H1 (cell line): Measurements from ENCODE around the gene PROZ. TPM values are rescaled to one million over a fixed set of nuclear protein-coding genes. Genes with fewer than 3 reads are reported as not detected.

Experiments
- CTCF ChIA-PET: fragments of 300-600 bp; sonication (Branson Sonifier 250); formaldehyde crosslinking; loops from one replicate; lab custom pipeline; 2021; ENCODE audit not compliant: partially characterized antibody; lab: Charles Lee
- POLR2A ChIA-PET: fragments of 300-600 bp; sonication (Branson Sonifier 250); formaldehyde crosslinking; loops from one replicate; lab custom pipeline; 2021; ENCODE audit warnings: inconsistent platforms; ENCODE audit not compliant: partially characterized antibody; lab: Charles Lee
- DNase-seq, 2 experiments: peaks; one replicate each; pipeline versions ENCODE4 v3.0.0 to v3.0.0-alpha.2; 2010 to 2022; ENCODE audit warnings: low spot score in 2 of 2, low read depth in 1 of 2, mixed read lengths in 1 of 2
- FAIRE-seq: peaks from 2 replicates; lab custom pipeline; 2011; peaks lifted over from hg19 to GRCh38; lab: Jason Lieb, UNC
- H2AFZ ChIP-seq: 2 replicates; pipeline ENCODE4 v1.8.1; 2012; ENCODE audit warnings: low read length, inconsistent platforms
- H2AK5ac ChIP-seq: 2 replicates; pipeline ENCODE4 v1.6.1; 2013; ENCODE audit warnings: low read depth, low read length
- H2BK120ac ChIP-seq: replicated peaks from 2 replicates; pipeline ENCODE3; 2013; ENCODE audit warnings: low read depth, low read length, inconsistent platforms
- H2BK12ac ChIP-seq: 2 replicates; pipeline ENCODE4 v1.6.1; 2013; ENCODE audit warnings: low read depth, low read length
- H2BK15ac ChIP-seq: 2 replicates; pipeline ENCODE4 v1.6.1; 2013; ENCODE audit warnings: low read length
- H2BK20ac ChIP-seq: 2 replicates; pipeline ENCODE4 v1.6.1; 2013; ENCODE audit warnings: low read length
- H2BK5ac ChIP-seq: 2 replicates; pipeline ENCODE4 v1.6.1; 2013; ENCODE audit warnings: low read depth, low read length
- H3K14ac ChIP-seq: 2 replicates; pipeline ENCODE4 v1.6.1; 2013; ENCODE audit warnings: inconsistent platforms; ENCODE audit not compliant: insufficient read length
- H3K18ac ChIP-seq: 2 replicates; pipeline ENCODE4 v1.6.1; 2013; ENCODE audit warnings: low read length; ENCODE audit errors: extremely low read depth
- H3K23ac ChIP-seq: 2 replicates; pipeline ENCODE4 v1.6.1; 2013; ENCODE audit warnings: inconsistent platforms; ENCODE audit not compliant: insufficient read length
- H3K23me2 ChIP-seq: 2 replicates; pipeline ENCODE4 v1.6.1; 2013; ENCODE audit warnings: low read depth, low read length
- H3K27ac ChIP-seq: 2 replicates; pipeline ENCODE4 v1.6.1; 2011; ENCODE audit warnings: low read depth, low read length, inconsistent platforms
- H3K27me3 ChIP-seq, 4 experiments: replicated peaks in 1 of 4; 1 replicate in 1 of 4; 2 replicates in 3 of 4; pipeline versions ENCODE4 v1.6.1 to v1.8.1; 2011 to 2013; ENCODE audit warnings: low read length in 3 of 4, mild to moderate bottlenecking in 3 of 4, inconsistent platforms in 2 of 4, mixed read lengths in 2 of 4, moderate library complexity in 1 of 4; ENCODE audit not compliant: control insufficient read depth in 3 of 4, insufficient read depth in 3 of 4; ENCODE audit errors: extremely low read depth in 1 of 4
- H3K36me3 ChIP-seq, 4 experiments: 2 replicates each; pipeline versions ENCODE4 v1.6.1 to v1.8.1; 2011 to 2013; ENCODE audit warnings: mild to moderate bottlenecking in 4 of 4, low read length in 3 of 4, moderate library complexity in 2 of 4, control low read depth in 1 of 4, inconsistent platforms in 1 of 4; ENCODE audit not compliant: insufficient read depth in 4 of 4, control insufficient read depth in 2 of 4
- H3K4ac ChIP-seq: replicated peaks from 2 replicates; pipeline ENCODE3; 2013; ENCODE audit warnings: low read length, low read depth, mixed read lengths, inconsistent platforms; ENCODE audit not compliant: insufficient read length
- H3K4me1 ChIP-seq, 4 experiments: replicated peaks in 1 of 4; 1 replicate in 1 of 4; 2 replicates in 3 of 4; pipeline versions ENCODE4 v1.6.1 to v1.8.1; 2011 to 2013; ENCODE audit warnings: low read length in 3 of 4, inconsistent platforms in 2 of 4, mixed read lengths in 1 of 4; ENCODE audit not compliant: insufficient read depth in 4 of 4, control insufficient read depth in 3 of 4
- H3K4me2 ChIP-seq, 2 experiments: 2 replicates each; pipeline versions ENCODE4 v1.6.1 to v1.8.1; 2011 to 2013; ENCODE audit warnings: low read depth in 2 of 2, low read length in 2 of 2, control low read depth in 1 of 2, inconsistent platforms in 1 of 2, mild to moderate bottlenecking in 1 of 2; ENCODE audit not compliant: insufficient read depth in 1 of 2
- H3K4me3 ChIP-seq, 4 experiments: fragments of 200-600, 300-600 bp in 1 of 4; sonication (generic), shearing (Covaris generic), sonication (Bioruptor Twin) in 1 of 4; 2 replicates each; pipeline versions ENCODE4 v1.5.1 to v1.8.1; 2011 to 2016; ENCODE audit warnings: low read length in 4 of 4, low read depth in 3 of 4, control low read depth in 2 of 4, inconsistent platforms in 2 of 4, mild to moderate bottlenecking in 2 of 4, mixed read lengths in 1 of 4, moderate library complexity in 1 of 4; ENCODE audit not compliant: insufficient read depth in 2 of 4; ENCODE audit errors: extremely low read depth in 1 of 4
- H3K56ac ChIP-seq: replicated peaks from 2 replicates; pipeline ENCODE3; 2013; ENCODE audit warnings: low read depth, mild to moderate bottlenecking, mixed read lengths, low read length, inconsistent platforms; ENCODE audit not compliant: insufficient read length
- H3K79me1 ChIP-seq: 2 replicates; pipeline ENCODE4 v1.6.1; 2013; ENCODE audit warnings: low read depth, low read length, control low read depth
- H3K79me2 ChIP-seq, 2 experiments: 2 replicates each; pipeline versions ENCODE4 v1.6.1 to v1.8.1; 2012 to 2013; ENCODE audit warnings: low read length in 2 of 2, mild to moderate bottlenecking in 2 of 2, inconsistent platforms in 1 of 2; ENCODE audit not compliant: insufficient read depth in 2 of 2, control insufficient read depth in 1 of 2
- H3K9ac ChIP-seq, 4 experiments: replicated peaks in 1 of 4; 1 replicate in 1 of 4; 2 replicates in 3 of 4; pipeline versions ENCODE4 v1.6.1 to v1.8.1; 2011 to 2013; ENCODE audit warnings: low read depth in 3 of 4, low read length in 3 of 4, control low read depth in 2 of 4, mild to moderate bottlenecking in 2 of 4, moderate library complexity in 2 of 4, inconsistent platforms in 1 of 4; ENCODE audit errors: extremely low read depth in 1 of 4
- H3K9me3 ChIP-seq, 2 experiments: 2 replicates each; pipeline versions ENCODE4 v1.6.1 to v1.8.1; 2012 to 2013; ENCODE audit warnings: mild to moderate bottlenecking in 2 of 2, moderate library complexity in 2 of 2, control low read depth in 1 of 2, inconsistent platforms in 1 of 2, low read depth in 1 of 2, low read length in 1 of 2, mixed read lengths in 1 of 2; ENCODE audit not compliant: insufficient read depth in 2 of 2
- H4K20me1 ChIP-seq, 2 experiments: replicated peaks in 1 of 2; 2 replicates each; pipeline versions ENCODE3 to v1.8.1; 2011 to 2013; ENCODE audit warnings: inconsistent platforms in 2 of 2, low read length in 2 of 2, mild to moderate bottlenecking in 1 of 2; ENCODE audit not compliant: insufficient read depth in 2 of 2, control insufficient read depth in 1 of 2
- H4K5ac ChIP-seq: 2 replicates; pipeline ENCODE4 v1.6.1; 2013; ENCODE audit warnings: low read length, low read depth, mixed read lengths, inconsistent platforms; ENCODE audit not compliant: insufficient read length
- H4K8ac ChIP-seq: 2 replicates; pipeline ENCODE4 v1.8.0; 2013; ENCODE audit warnings: mild to moderate bottlenecking, moderate library complexity, low read length, inconsistent platforms; ENCODE audit not compliant: insufficient read depth; ENCODE audit errors: extremely low read depth
- H4K91ac ChIP-seq: replicated peaks from 2 replicates; pipeline ENCODE3; 2013; ENCODE audit warnings: low read length, mixed read lengths, inconsistent platforms; ENCODE audit not compliant: insufficient read length
- BACH1 ChIP-seq: IDR thresholded peaks from 2 replicates; pipeline ENCODE4 v1.6.1; 2012; ENCODE audit warnings: low read length, improper control_type of control experiment
- BCL11A ChIP-seq, 2 experiments: IDR thresholded peaks; one replicate each; pipeline ENCODE4 v1.6.1; 2011; ENCODE audit warnings: low read depth in 2 of 2, low read length in 2 of 2, mild to moderate bottlenecking in 2 of 2
- BRCA1 ChIP-seq: IDR thresholded peaks from 2 replicates; pipeline ENCODE4 v1.6.1; 2012; ENCODE audit warnings: low read depth, low read length, improper control_type of control experiment
- CBX5 ChIP-seq: fragments of 300-800, 300-1000 bp; sonication (generic); IDR thresholded peaks from 2 replicates; pipeline ENCODE4 v1.7.1; 2016; ENCODE audit warnings: antibody characterized with exemption, low read length, low read depth
- CBX8 ChIP-seq: fragments of 300-800, 300-1000 bp; sonication (generic); IDR thresholded peaks from 2 replicates; pipeline ENCODE4 v1.7.1; 2016; ENCODE audit warnings: low read depth, low read length, borderline replicate concordance
- GABPA ChIP-seq: IDR thresholded peaks from 2 replicates; pipeline ENCODE4 v1.6.1; 2011; ENCODE audit warnings: mild to moderate bottlenecking, low read length, moderate library complexity, borderline replicate concordance; ENCODE audit not compliant: insufficient read depth
- KDM1A ChIP-seq: fragments of 200-600, 300-600 bp; sonication (generic); IDR thresholded peaks from 2 replicates; pipeline ENCODE4 v1.7.1; 2016; ENCODE audit warnings: mild to moderate bottlenecking, low read length, borderline replicate concordance
- KDM5A ChIP-seq: fragments of 200-600 bp; IDR thresholded peaks from 2 replicates; pipeline ENCODE4 v1.7.1; 2012; ENCODE audit warnings: mild to moderate bottlenecking, low read length, inconsistent platforms, mixed read lengths
- POLR2AphosphoS5 ChIP-seq: IDR thresholded peaks from 2 replicates; pipeline ENCODE4 v1.6.1; 2011; ENCODE audit warnings: low read depth, low read length
- RBBP5 ChIP-seq: IDR thresholded peaks from 2 replicates; pipeline ENCODE4 v1.7.1; 2012; ENCODE audit warnings: low read depth, mild to moderate bottlenecking, inconsistent platforms, low read length, moderate library complexity, borderline replicate concordance
- SAP30 ChIP-seq: fragments of 300-600 bp; sonication (generic); IDR thresholded peaks from 2 replicates; pipeline ENCODE4 v1.7.1; 2012; ENCODE audit warnings: low read length, moderate library complexity, mild to moderate bottlenecking, inconsistent platforms; ENCODE audit not compliant: insufficient read depth, insufficient replicate concordance
- SP2 ChIP-seq: IDR thresholded peaks from 2 replicates; pipeline ENCODE4 v1.6.1; 2012; ENCODE audit warnings: mild to moderate bottlenecking, low read length, inconsistent platforms
- WGBS, 2 experiments: shearing (Covaris generic) in 1 of 2; methylation state at CpG; one replicate each; pipeline versions ENCODE4 v1.1.6 to v1.1.7; 2013 to 2015; ENCODE audit warnings: low lambda C conversion rate in 2 of 2, mixed read lengths in 2 of 2, inconsistent platforms in 1 of 2, low coverage in 1 of 2, missing lambda C conversion rate in 1 of 2; ENCODE audit not compliant: insufficient replicate concordance in 2 of 2, insufficient coverage in 1 of 2, insufficient read length in 1 of 2; ENCODE audit errors: extremely low coverage in 1 of 2, missing lambda C conversion rate in 1 of 2; 5-methylcytosine and 5-hydroxymethylcytosine counted together
- polyA plus RNA-seq, 7 experiments: library from polyadenylated mRNA; depleted of rRNA in 3 of 7; stranded (reverse) in 5 of 7; unstranded in 2 of 7; fragments of >200 nt in 5 of 7; fragments of 200-250 nt in 2 of 7; gene quantifications; 1 replicate in 5 of 7; 2 replicates in 1 of 7; 4 replicates in 1 of 7; pipeline versions ENCODE4 v1.2.1 to v1.2.3, GENCODE V29; 2011 to 2013; ENCODE audit warnings: missing spikeins in 2 of 7, mixed read lengths in 2 of 7
- total RNA-seq: library from RNA; stranded (reverse); fragmentation: NEBNext Ultra II Directional; extraction: Animal tissue kit (Norgen Biotek cat#: 25700); gene quantifications from 2 replicates; pipeline ENCODE4 v1.2.1, GENCODE V29; 2021

The PROZ gene
- total and polyA plus RNA-seq, 2 of the 8 experiments (the other 6 are each of a cell fraction or from before 2014, with no cell fraction given) = not detected

- Histone ChIP-seq H2BK5ac (no peak overlapping the region), H2BK120ac (no peak overlapping the region), H3K9me3 (no peaks in the 10 kb centered on the region), H4K5ac (no peak overlapping the region), H2BK20ac (no peak overlapping the region), H4K91ac (no peak overlapping the region), H3K27ac (no peak overlapping the region), H3K79me2 (no peaks in the 10 kb centered on the region), H3K79me1 (no peaks in the 10 kb centered on the region), H2BK12ac (no peak overlapping the region), H3K4me3 (no peak overlapping the region), H3K4me2 (peak overlapping the region in 1 of 2 experiments; percentile 14; a peak in 1 of 4 replicates), H3K27me3 (no peaks in the 10 kb centered on the region), H3K56ac (no peak overlapping the region), H3K4ac (no peak overlapping the region), H2AK5ac (no peak overlapping the region), H3K23me2 (no peaks in the 10 kb centered on the region), H2AFZ (no peak overlapping the region), H3K18ac (no peak overlapping the region; the same call in 1 of the 2 replicates), H4K20me1 (no peaks in the 10 kb centered on the region), H3K23ac (no peak overlapping the region), H3K9ac (no peak overlapping the region), H3K14ac (no peak overlapping the region), H4K8ac (no peak overlapping the region), H3K4me1 (peaks cover 0 to 3% (median under 1%) of the 10 kb centered on the region in 4 experiments; a peak in 3 of 7 replicates), H2BK15ac (no peak overlapping the region), H3K36me3 (no peaks in the 10 kb centered on the region)
- FAIRE-seq = no peak
- DNase-seq = no peak
- WGBS, 2 experiments = 74% methylated on average over 11 of the region's 11 CpGs; no CpG with 5 or more reads in 1 of the 2 experiments
- CTCF ChIA-PET = interaction anchor here (0.7 to 0.8 kb wide), 2 partner anchors 13 to 42 kb away, joined by 3 read pairs; no protein-coding TSS in a partner anchor
- POLR2A ChIA-PET = interaction anchor here (1.8 kb wide), 1 partner anchor 14 kb away, joined by 4 read pairs; no protein-coding TSS in a partner anchor
- no peak for TF ChIP-seq BCL11A (IDR thresholded peaks at IDR 0.05; ENCODE audit: low read depth in 2 of 2, low read length in 2 of 2)
- TF ChIP-seq BRCA1 = no peak
- no peak for TF ChIP-seq POLR2AphosphoS5
- TF ChIP-seq GABPA = no peak
- no peak for TF ChIP-seq KDM1A
- no peak for TF ChIP-seq CBX8
- no peak for TF ChIP-seq CBX5
- no peak for TF ChIP-seq SAP30
- TF ChIP-seq RBBP5 = no peak
- TF ChIP-seq SP2 = no peak
- TF ChIP-seq KDM5A = no peak
- TF ChIP-seq BACH1 = no peak
These were observed 20.7 kb upstream of the PROZ start for GRCh38 chr13:113137691-113138298.
